ENCODE results near the gene CCDC92. TPM values are rescaled to one million over a fixed set of nuclear protein-coding genes. Genes with fewer than 3 reads are reported as not detected.

CCDC92 gene
- total and polyA plus RNA-seq, 2 donors (not counting 1 experiment from before 2014, with no cell fraction given) = 26.6 to 36.2 TPM

GRCh38 chr12:123923038-123923437 is 49.6 kb downstream of the CCDC92 start:
- Histone ChIP-seq H3K9ac (ENCODE audit: low read length) (no peak overlapping the region), H3K4me3 (ENCODE audit: control extremely low read depth in 1 of 5, extremely low read depth in 1 of 5, insufficient read depth in 1 of 5, low read depth in 2 of 5, low read length in 4 of 5) (no peak overlapping the region), H3K27ac (ENCODE audit: low read length in 2 of 2) (no peak overlapping the region), H3K4me2 (replicated peaks; ENCODE audit: low read depth, low read length, poor library complexity, severe bottlenecking) (no peak overlapping the region), H4K20me1 (ENCODE audit: control insufficient read depth, insufficient read depth, low read length, poor library complexity, severe bottlenecking) (no peaks in the 10 kb centered on the region), H3K9me3 (ENCODE audit: control extremely low read depth in 1 of 3, control insufficient read depth in 2 of 3, insufficient read depth in 1 of 3, low read length in 2 of 3) (peaks cover 0 to 4% (median 0%) of the 10 kb centered on the region in 3 donors), H3K4me1 (ENCODE audit: control insufficient read depth in 2 of 2, insufficient read depth in 2 of 2, low read length in 2 of 2) (peaks cover under 1 to 4% of the 10 kb centered on the region in 2 donors), H3K36me3 (replicated peaks in 1 of 2; ENCODE audit: control extremely low read depth in 1 of 2, control insufficient read depth in 1 of 2, extremely low read depth in 1 of 2, insufficient read depth in 2 of 2, low read length in 1 of 2) (no peaks in the 10 kb centered on the region), H3K27me3 (replicated peaks in 1 of 4; ENCODE audit: control extremely low read depth in 1 of 4, control insufficient read depth in 3 of 4, insufficient read depth in 4 of 4, low read length in 3 of 4) (peaks cover 0 to 8% (median 2%) of the 10 kb centered on the region in 4 experiments), H2AFZ (ENCODE audit: insufficient read depth, low read depth, low read length, poor library complexity, severe bottlenecking) (no peak overlapping the region), H3K79me2 (ENCODE audit: control insufficient read depth, insufficient read depth, low read length) (no peaks in the 10 kb centered on the region)
- no peak for TF ChIP-seq CTCF (IDR thresholded peaks at IDR 0.05)
- no peak for TF ChIP-seq EZH2 (IDR thresholded peaks at IDR 0.05; ENCODE audit: borderline replicate concordance, insufficient read depth, low read depth, low read length, poor library complexity, severe bottlenecking)
- peaks cover 12% of the 10 kb centered on the region for H3K27me3 Mint-ChIP-seq
- no peak for ATAC-seq (ENCODE audit: low read depth)
- no peak for DNase-seq
- no peak overlapping the region for H3K27ac Mint-ChIP-seq
- ChIA-PET POLR2A (no interaction called here), CTCF (no interaction called here)
- no CpG with 5 or more reads among the region's 2 CpGs for WGBS (ENCODE audit: insufficient coverage)
- H3K9me3 Mint-ChIP-seq (ENCODE audit: insufficient read depth) = no peaks in the 10 kb centered on the region
- intact Hi-C loops (cut with micrococcal nuclease) = no loop called here
- no peaks in the 10 kb centered on the region for H3K4me1 Mint-ChIP-seq
- no peak overlapping the region for H3K4me3 Mint-ChIP-seq

- POLR2A ChIA-PET = no interaction called here
- intact Hi-C loops (cut with micrococcal nuclease) = no loop called here
- no peak overlapping the region for H3K9ac ChIP-seq (ENCODE audit: low read length)
- Mint-ChIP-seq H3K4me1 (no peaks in the 10 kb centered on the region), H3K9me3 (ENCODE audit: insufficient read depth) (no peaks in the 10 kb centered on the region), H3K27ac (no peak overlapping the region), H3K27me3 (peaks cover 15% of the 10 kb centered on the region), H3K4me3 (no peak overlapping the region)
- ATAC-seq (ENCODE audit: low read depth) (no peak), DNase-seq (no peak)
- no peak overlapping the region for H2AFZ ChIP-seq (ENCODE audit: insufficient read depth, low read depth, low read length, poor library complexity, severe bottlenecking)
- H3K4me1 ChIP-seq (ENCODE audit: control insufficient read depth in 2 of 2, insufficient read depth in 2 of 2, low read length in 2 of 2) = no peaks in the 10 kb centered on the region
- no peaks in the 10 kb centered on the region for H4K20me1 ChIP-seq (ENCODE audit: control insufficient read depth, insufficient read depth, low read length, poor library complexity, severe bottlenecking)
- H3K4me2 ChIP-seq (replicated peaks; ENCODE audit: low read depth, low read length, poor library complexity, severe bottlenecking) = no peak overlapping the region
- H3K9me3 ChIP-seq (ENCODE audit: control extremely low read depth in 1 of 3, control insufficient read depth in 2 of 3, insufficient read depth in 1 of 3, low read length in 2 of 3) = no peaks in the 10 kb centered on the region
- no peaks in the 10 kb centered on the region for H3K79me2 ChIP-seq (ENCODE audit: control insufficient read depth, insufficient read depth, low read length)
- WGBS (ENCODE audit: insufficient coverage) = no CpG with 5 or more reads among the region's 3 CpGs
- no peak overlapping the region for H3K4me3 ChIP-seq (ENCODE audit: control extremely low read depth in 1 of 5, extremely low read depth in 1 of 5, insufficient read depth in 1 of 5, low read depth in 2 of 5, low read length in 4 of 5)
- H3K27ac ChIP-seq (ENCODE audit: low read length in 2 of 2) = no peak overlapping the region
- no peaks in the 10 kb centered on the region for H3K27me3 ChIP-seq (replicated peaks in 1 of 4; ENCODE audit: control extremely low read depth in 1 of 4, control insufficient read depth in 3 of 4, insufficient read depth in 4 of 4, low read length in 3 of 4)
- TF ChIP-seq CTCF (IDR thresholded peaks at IDR 0.05) (no peak), EZH2 (IDR thresholded peaks at IDR 0.05; ENCODE audit: borderline replicate concordance, insufficient read depth, low read depth, low read length, poor library complexity, severe bottlenecking) (no peak)
- CTCF ChIA-PET = no interaction called here
- H3K36me3 ChIP-seq (replicated peaks in 1 of 2; ENCODE audit: control extremely low read depth in 1 of 2, control insufficient read depth in 1 of 2, extremely low read depth in 1 of 2, insufficient read depth in 2 of 2, low read length in 1 of 2) = no peaks in the 10 kb centered on the region
Observed at GRCh38 chr12:123919980-123920360, 52.7 kb downstream of the CCDC92 start.
